GM12878 (cell line): ENCODE results near the gene PTPRN2. TPM values are rescaled to one million over a fixed set of nuclear protein-coding genes. Genes with fewer than 3 reads are reported as not detected.
A peak's percentile ranks its signal among the peaks of the same experiment; 100 is the strongest.

Experiments
- ATAC-seq: fragments of 200-7000 bp; cut with Tn5 transposase; 3 replicates; pipeline ENCODE4 v1.9.1; 2020; ENCODE audit warnings: mild to moderate bottlenecking, moderate library complexity
- BruUV-seq: library from RNA; stranded (reverse); fragments of 400-500 nt; replicated peaks from 2 replicates; lab custom pipeline; 2021; lab: Mats Ljungman, UMichigan
- CTCF ChIA-PET: fragments of 300-600 bp; sonication (Branson Sonifier 250); formaldehyde crosslinking; extraction: SDS; loops from one replicate; lab custom pipeline; 2021; ENCODE audit warnings: inconsistent platforms; lab: Yijun Ruan, JAX
- POLR2A ChIA-PET: fragments of 350-600 bp; formaldehyde crosslinking; extraction: SDS; loops from one replicate; lab custom pipeline; 2021; ENCODE audit warnings: inconsistent platforms; lab: Charles Lee
- RAD21 ChIA-PET: fragments of 300-600 bp; sonication (Branson Sonifier 250); formaldehyde crosslinking; loops from one replicate; lab custom pipeline; 2023; ENCODE audit warnings: antibody characterized with exemption; ENCODE audit not compliant: unreplicated experiment; lab: Charles Lee
- SMC1A ChIA-PET: fragments of 300-600 bp; sonication (Branson Sonifier 250); formaldehyde crosslinking; loops from one replicate; lab custom pipeline; 2023; ENCODE audit not compliant: unreplicated experiment, uncharacterized antibody; lab: Charles Lee
- DNase-seq: peaks from one replicate; pipeline ENCODE4 v3.0.0-alpha.2; 2011; ENCODE audit warnings: low read depth, low spot score
- FAIRE-seq: peaks from 3 replicates; lab custom pipeline; 2011; peaks lifted over from hg19 to GRCh38; lab: Jason Lieb, UNC
- H2AFZ ChIP-seq: 2 replicates; pipeline ENCODE4 v1.6.0; 2011; ENCODE audit warnings: low read depth, low read length, control low read depth; ENCODE audit not compliant: control insufficient read depth
- H3K27ac ChIP-seq: 2 replicates; pipeline ENCODE4 v1.5.1; 2011; ENCODE audit warnings: control low read depth; ENCODE audit not compliant: control insufficient read depth, insufficient read depth
- H3K27me3 ChIP-seq, 2 experiments: replicated peaks in 1 of 2; 2 replicates each; pipeline versions ENCODE4 v1.6.0 to v1.6.1; 2011; ENCODE audit warnings: low read length in 1 of 2; ENCODE audit not compliant: control insufficient read depth in 2 of 2, insufficient read depth in 2 of 2
- H3K36me3 ChIP-seq, 2 experiments: 2 replicates each; pipeline ENCODE4 v1.5.1; 2011; ENCODE audit warnings: low read length in 1 of 2; ENCODE audit not compliant: control insufficient read depth in 2 of 2, insufficient read depth in 2 of 2
- H3K4me1 ChIP-seq: 2 replicates; pipeline ENCODE4 v1.6.1; 2011; ENCODE audit warnings: mild to moderate bottlenecking, low read length, moderate library complexity, mixed read lengths; ENCODE audit not compliant: control insufficient read depth, insufficient read depth
- H3K4me2 ChIP-seq: 2 replicates; pipeline ENCODE4 v1.6.0; 2011; ENCODE audit warnings: control low read depth; ENCODE audit not compliant: control insufficient read depth, insufficient read depth
- H3K4me3 ChIP-seq: fragments of 200-600 bp; sonication (generic); 2 replicates; pipeline ENCODE4 v1.5.1; 2016
- H3K79me2 ChIP-seq: 2 replicates; pipeline ENCODE4 v1.6.0; 2011; ENCODE audit warnings: low read length; ENCODE audit not compliant: control insufficient read depth, insufficient read depth
- H3K9ac ChIP-seq: 2 replicates; pipeline ENCODE4 v1.8.0; 2011; ENCODE audit warnings: low read length, control low read depth, mixed read lengths; ENCODE audit not compliant: control insufficient read depth, insufficient read depth
- H3K9me3 ChIP-seq: replicated peaks from 3 replicates; pipeline ENCODE4 v1.5.1; 2011; ENCODE audit warnings: mild to moderate bottlenecking, low read length; ENCODE audit not compliant: control insufficient read depth, insufficient read depth
- H4K20me1 ChIP-seq: 2 replicates; pipeline ENCODE4 v1.6.0; 2011; ENCODE audit not compliant: control insufficient read depth, insufficient read depth
- BMI1 ChIP-seq: fragments of 450-650 bp; IDR thresholded peaks from 2 replicates; pipeline ENCODE4 v1.6.1; 2016; ENCODE audit warnings: mild to moderate bottlenecking, moderate library complexity, borderline replicate concordance
- CEBPB ChIP-seq, 2 experiments: fragments of 150-350 bp in 1 of 2; IDR thresholded peaks; 2 replicates each; pipeline ENCODE4 v1.6.1; 2012 to 2014; ENCODE audit warnings: low read depth in 2 of 2, low read length in 2 of 2, borderline replicate concordance in 1 of 2, inconsistent platforms in 1 of 2
- CHD1 ChIP-seq: IDR thresholded peaks from 2 replicates; pipeline ENCODE4 v1.6.1; 2012; ENCODE audit warnings: low read depth, low read length, improper control_type of control experiment
- CHD2 ChIP-seq: IDR thresholded peaks from 2 replicates; pipeline ENCODE4 v1.6.1; 2011; ENCODE audit warnings: low read depth, low read length, improper control_type of control experiment, borderline replicate concordance
- CREB1 ChIP-seq: IDR thresholded peaks from 2 replicates; pipeline ENCODE4 v1.6.1; 2012; ENCODE audit warnings: low read depth, mild to moderate bottlenecking, inconsistent platforms
- ELK1 ChIP-seq: IDR thresholded peaks from 2 replicates; pipeline ENCODE4 v1.6.1; 2012; ENCODE audit warnings: low read depth, low read length, improper control_type of control experiment
- ESRRA ChIP-seq: IDR thresholded peaks from 2 replicates; pipeline ENCODE4 v1.6.1; 2012; ENCODE audit warnings: mild to moderate bottlenecking, low read length, improper control_type of control experiment
- NFYA ChIP-seq: IDR thresholded peaks from 2 replicates; pipeline ENCODE4 v1.6.1; 2011; ENCODE audit warnings: low read depth, mild to moderate bottlenecking, low read length, improper control_type of control experiment, borderline replicate concordance
- NFYB ChIP-seq: IDR thresholded peaks from 2 replicates; pipeline ENCODE4 v1.6.1; 2011; ENCODE audit warnings: low read depth, mild to moderate bottlenecking, low read length, improper control_type of control experiment, moderate library complexity; ENCODE audit not compliant: insufficient read depth
- RAD21 ChIP-seq: IDR thresholded peaks from 2 replicates; pipeline ENCODE4 v1.6.1; 2011; ENCODE audit warnings: mild to moderate bottlenecking, low read depth, low read length, moderate library complexity; ENCODE audit not compliant: insufficient read depth
- REST ChIP-seq: IDR thresholded peaks from 2 replicates; pipeline ENCODE4 v1.6.1; 2012; ENCODE audit warnings: mild to moderate bottlenecking, low read depth, low read length
- SIX5 ChIP-seq: IDR thresholded peaks from 2 replicates; pipeline ENCODE4 v1.6.1; 2011; ENCODE audit warnings: mild to moderate bottlenecking, low read depth, low read length, moderate library complexity; ENCODE audit not compliant: severe bottlenecking
- SMAD5 ChIP-seq: IDR thresholded peaks from 2 replicates; pipeline ENCODE4 v1.6.1; 2016; ENCODE audit warnings: antibody characterized with exemption, low read depth
- SPI1 ChIP-seq: IDR thresholded peaks from 2 replicates; pipeline ENCODE4 v1.6.1; 2011; ENCODE audit warnings: low read depth, mild to moderate bottlenecking, low read length, moderate library complexity, borderline replicate concordance; ENCODE audit not compliant: insufficient read depth
- STAT3 ChIP-seq: IDR thresholded peaks from 2 replicates; pipeline ENCODE4 v1.6.1; 2011; ENCODE audit warnings: low read depth, low read length, improper control_type of control experiment
- WGBS: methylation state at CpG from one replicate; pipeline ENCODE4 v1.1.6; 2016; ENCODE audit warnings: low lambda C conversion rate; ENCODE audit not compliant: insufficient replicate concordance, insufficient coverage; ENCODE audit errors: missing lambda C conversion rate; 5-methylcytosine and 5-hydroxymethylcytosine counted together
- in situ Hi-C: fragments of 300-500 bp; cut with MboI; formaldehyde crosslinking; loops from 9 replicates; pipeline ENCODE4 v1.14.3; 2018; ENCODE audit warnings: mixed read lengths
- intact Hi-C: fragments of 100-400 bp; cut with micrococcal nuclease; formaldehyde crosslinking; loops from one replicate; pipeline ENCODE4 v1.14.2; 2022; ENCODE audit not compliant: unreplicated experiment
- polyA plus RNA-seq, 11 experiments: library from polyadenylated mRNA; depleted of rRNA in 4 of 11; unstranded in 6 of 11; stranded (reverse) in 5 of 11; fragments of >200 nt; fragmentation: Nextera tagmentation in 4 of 11; fragmentation: Illumina TruSeq in 1 of 11; extraction: Ambion mirVana in 4 of 11; extraction: Trizol in 1 of 11; gene quantifications; 1 replicate in 1 of 11; 2 replicates in 10 of 11; pipeline versions ENCODE4 v1.2.1 to v1.2.3, GENCODE V29; 2011 to 2016; ENCODE audit warnings: inconsistent platforms in 2 of 11, missing spikeins in 2 of 11, low read depth in 1 of 11
- total RNA-seq, 4 experiments: library from RNA; depleted of rRNA in 3 of 4; stranded (reverse); fragments of >200 nt in 3 of 4; fragmentation: Illumina TruSeq in 1 of 4; extraction: Trizol in 1 of 4; gene quantifications; 2 replicates each; pipeline versions ENCODE4 v1.2.1 to v1.2.3, GENCODE V29; 2013 to 2021
- TF ChIP-seq, protein P1 (sequence below): fragments of 450-650 bp; IDR thresholded peaks from 2 replicates; pipeline ENCODE4 v1.6.1; 2016; ENCODE audit warnings: mild to moderate bottlenecking

Gene PTPRN2
- total and polyA plus RNA-seq, 10 of the 15 experiments (the other 5 are each of a cell fraction or from before 2014, with no cell fraction given): 5.4 TPM; not detected in 9

GRCh38 chr7:158110034-158110590 is 477.5 kb downstream of the PTPRN2 start (continued):
- no peak for TF ChIP-seq CEBPB (IDR thresholded peaks at IDR 0.05; ENCODE audit: borderline replicate concordance in 1 of 2, low read depth in 2 of 2, low read length in 2 of 2)
- no peak for TF ChIP-seq RAD21
- no peak for TF ChIP-seq ESRRA
- no peak for TF ChIP-seq STAT3
- no peak for TF ChIP-seq NFYA
- TF ChIP-seq CHD2: no peak
- TF ChIP-seq REST: no peak
- TF ChIP-seq, all 136 proteins: peak for 0

GRCh38 chr7:158109364-158110033 is 478.1 kb downstream of the PTPRN2 start:
- H3K36me3 ChIP-seq: no peaks in the 10 kb centered on the region
- no peaks in the 10 kb centered on the region for H3K79me2 ChIP-seq
- no peaks in the 10 kb centered on the region for H3K27me3 ChIP-seq
- no peaks in the 10 kb centered on the region for H4K20me1 ChIP-seq
- WGBS: 30% methylated on average over 10 of the region's 12 CpGs
- DNase-seq: no peak
- no peak overlapping the region for H3K9ac ChIP-seq
- no peak overlapping the region for H3K4me3 ChIP-seq
- RAD21 ChIA-PET: no interaction called here
- H3K9me3 ChIP-seq: peaks cover 3% of the 10 kb centered on the region; the same call in 1 of the 3 replicates
- in situ Hi-C loops: no loop called here
- POLR2A ChIA-PET: no interaction called here
- CTCF ChIA-PET: no interaction called here
- H3K27ac ChIP-seq: no peak overlapping the region
- SMC1A ChIA-PET: no interaction called here
- ATAC-seq: no peak
- no peak overlapping the region for H3K4me2 ChIP-seq
- H3K4me1 ChIP-seq: no peaks in the 10 kb centered on the region
- no peak for FAIRE-seq
- H2AFZ ChIP-seq: no peak overlapping the region
- intact Hi-C loops: no loop called here
- no TSS peak for BruUV-seq
- TF ChIP-seq ELK1: no peak
- TF ChIP-seq, protein P1, sequence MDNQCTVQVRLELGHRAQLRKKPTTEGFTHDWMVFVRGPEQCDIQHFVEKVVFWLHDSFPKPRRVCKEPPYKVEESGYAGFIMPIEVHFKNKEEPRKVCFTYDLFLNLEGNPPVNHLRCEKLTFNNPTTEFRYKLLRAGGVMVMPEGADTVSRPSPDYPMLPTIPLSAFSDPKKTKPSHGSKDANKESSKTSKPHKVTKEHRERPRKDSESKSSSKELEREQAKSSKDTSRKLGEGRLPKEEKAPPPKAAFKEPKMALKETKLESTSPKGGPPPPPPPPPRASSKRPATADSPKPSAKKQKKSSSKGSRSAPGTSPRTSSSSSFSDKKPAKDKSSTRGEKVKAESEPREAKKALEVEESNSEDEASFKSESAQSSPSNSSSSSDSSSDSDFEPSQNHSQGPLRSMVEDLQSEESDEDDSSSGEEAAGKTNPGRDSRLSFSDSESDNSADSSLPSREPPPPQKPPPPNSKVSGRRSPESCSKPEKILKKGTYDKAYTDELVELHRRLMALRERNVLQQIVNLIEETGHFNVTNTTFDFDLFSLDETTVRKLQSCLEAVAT: no peak
- TF ChIP-seq SIX5: no peak
- no peak for TF ChIP-seq SPI1
- TF ChIP-seq NFYB: no peak
- TF ChIP-seq CHD1: no peak
- no peak for TF ChIP-seq BMI1
- TF ChIP-seq SMAD5: no peak
- peak; percentile 60 for TF ChIP-seq CREB1
